ENCODE data around the gene DEFB131A.
"Not testable (repeated sequence)": the region's sequence is repeated elsewhere in the genome, so short reads cannot be mapped to it uniquely, and the experiment has no call there.

DEFB131A gene, protein sequence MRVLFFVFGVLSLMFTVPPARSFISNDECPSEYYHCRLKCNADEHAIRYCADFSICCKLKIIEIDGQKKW

GRCh38 chr4:9444114-9444513, at the start of gene DEFB131A:
DEFB131A (plus strand) TSS chr4:9444414; CDS start chr4:9444534, 120 bp downstream.
- DNase-seq, result not testable (repeated sequence)

DNA sequence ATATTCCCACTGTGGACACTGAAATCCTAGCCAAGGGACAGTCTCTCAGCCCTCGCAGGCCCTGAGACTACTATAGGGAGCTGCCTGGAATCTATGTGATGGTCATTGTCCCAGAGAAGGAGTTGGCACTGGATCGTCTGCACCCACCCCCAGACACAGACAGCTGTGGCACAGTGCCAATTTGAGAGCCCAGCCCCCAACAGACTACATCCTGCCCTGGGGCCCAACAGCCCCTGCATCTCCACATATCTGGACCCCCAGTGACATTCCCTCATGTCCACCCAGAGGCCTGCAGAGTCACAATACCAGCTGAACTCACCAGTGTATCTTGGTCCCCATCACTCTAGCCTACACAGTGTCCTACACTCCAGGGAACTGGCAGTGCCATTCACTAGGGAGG, 38.4 kb upstream of the DEFB131A start:
- not testable (repeated sequence) for DNase-seq

DNA sequence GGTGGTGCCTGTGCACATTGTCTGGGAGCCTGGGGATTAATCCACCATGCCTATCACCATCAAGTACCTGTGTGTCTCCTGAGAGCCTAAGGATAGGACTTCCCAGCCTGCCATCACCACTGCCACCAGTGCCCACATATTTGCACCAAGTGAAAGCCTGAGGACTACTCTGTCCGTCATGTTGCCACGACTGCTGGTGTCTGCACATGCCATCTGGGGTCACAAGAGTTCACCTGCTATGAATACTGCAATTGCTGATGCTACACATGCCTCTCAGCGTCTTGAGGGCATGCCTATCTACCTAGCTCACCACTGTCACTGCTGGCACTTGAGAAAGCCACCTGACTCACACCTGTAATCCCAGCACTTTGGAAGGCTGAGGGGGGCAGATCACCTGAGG, 37.7 kb upstream of the DEFB131A start:
- not testable (repeated sequence) for DNase-seq

DNA sequence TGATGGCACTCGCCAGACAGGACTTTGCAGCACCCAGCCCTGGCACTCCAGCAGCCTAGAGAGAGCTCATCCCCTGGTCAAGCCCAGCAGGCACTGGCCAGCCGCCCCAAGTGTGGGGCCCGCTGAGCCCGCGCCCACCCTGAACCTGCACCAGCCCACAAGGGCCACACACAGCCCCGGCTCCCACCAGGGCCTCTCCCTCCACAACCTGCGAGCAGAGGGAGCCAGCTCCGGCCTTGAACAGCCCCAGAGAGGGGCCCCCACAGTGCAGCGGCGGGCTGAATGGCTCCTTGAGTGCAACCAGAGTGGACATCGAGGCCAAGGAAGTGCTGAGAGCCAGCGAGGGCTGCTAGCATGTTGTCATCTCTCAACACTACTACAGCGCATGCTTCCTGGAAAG, 34.4 kb upstream of the DEFB131A start:
- DNase-seq, result no peak

DNA sequence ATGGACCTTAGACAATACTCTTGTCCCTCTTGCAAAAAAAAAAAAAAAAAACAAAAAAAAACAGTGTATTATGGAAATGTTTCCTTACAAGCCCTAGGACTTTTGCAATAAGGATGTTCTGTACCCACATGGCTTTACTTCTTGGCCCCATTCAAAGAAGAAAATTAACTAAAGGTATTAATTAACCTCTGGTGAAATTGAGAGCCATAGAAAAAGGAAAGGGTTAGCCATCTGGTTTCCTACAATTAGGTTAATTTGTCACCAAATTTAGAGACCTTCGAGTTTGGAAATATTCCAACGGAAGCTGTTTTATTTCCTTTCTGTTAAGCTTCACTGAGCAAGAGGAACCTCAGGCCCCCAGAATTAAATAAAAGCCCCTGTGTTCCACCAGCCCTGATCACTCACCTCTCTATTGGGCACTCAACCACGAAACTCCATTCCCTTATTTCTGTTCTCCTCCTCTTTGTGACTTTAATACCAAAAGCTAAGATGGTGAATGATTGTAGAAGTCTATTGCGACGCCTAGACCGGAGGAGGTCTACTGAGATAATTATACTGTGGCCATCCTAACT, 22.2 kb upstream of the DEFB131A start:
- DNase-seq, result not testable (repeated sequence)

GRCh38 chr4:9425916-9426315, 18.3 kb upstream of the DEFB131A start:
- not testable (repeated sequence) for DNase-seq

GRCh38 chr4:9430061-9430460, 14.2 kb upstream of the DEFB131A start:
- DNase-seq, result not testable (repeated sequence)

DNA sequence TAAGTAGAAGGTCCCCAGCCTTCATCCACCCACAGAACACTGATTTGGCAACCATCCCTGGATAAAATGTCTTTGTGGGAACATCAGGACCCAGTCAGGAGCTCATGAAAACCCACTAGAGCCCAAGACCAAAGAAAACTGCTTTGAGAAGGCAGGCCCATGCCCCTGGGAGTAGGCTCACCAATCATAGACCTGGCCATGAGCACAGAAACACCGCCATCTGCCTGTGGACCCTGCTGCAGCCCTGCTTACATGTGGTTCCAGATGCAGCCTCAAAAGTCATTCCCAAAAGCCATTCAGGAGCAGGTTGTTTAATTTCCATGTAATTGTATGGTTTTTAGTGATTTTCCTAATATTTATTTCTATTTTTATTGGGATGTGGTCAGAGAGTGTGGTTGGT, 10.9 kb upstream of the DEFB131A start:
- DNase-seq, result not testable (repeated sequence)

DNA sequence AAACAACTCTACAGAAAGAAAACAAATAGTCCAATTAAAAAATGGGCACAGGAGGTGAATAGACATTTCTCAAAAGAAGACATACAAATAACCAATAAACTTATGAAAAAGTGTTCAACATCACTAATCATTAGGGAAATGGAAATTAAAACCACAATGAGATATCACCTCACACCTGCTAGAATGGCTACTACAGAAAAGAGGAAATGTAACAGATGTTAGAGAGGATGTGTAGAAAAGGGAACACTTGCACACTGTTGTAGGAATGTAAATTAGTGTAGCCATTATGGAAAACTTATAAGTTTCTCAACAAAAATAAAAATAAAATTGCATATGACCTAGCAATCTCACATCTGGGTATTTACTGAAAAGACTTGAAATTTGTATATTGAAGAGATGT, 7.5 kb upstream of the DEFB131A start:
- not testable (repeated sequence) for DNase-seq

DNA sequence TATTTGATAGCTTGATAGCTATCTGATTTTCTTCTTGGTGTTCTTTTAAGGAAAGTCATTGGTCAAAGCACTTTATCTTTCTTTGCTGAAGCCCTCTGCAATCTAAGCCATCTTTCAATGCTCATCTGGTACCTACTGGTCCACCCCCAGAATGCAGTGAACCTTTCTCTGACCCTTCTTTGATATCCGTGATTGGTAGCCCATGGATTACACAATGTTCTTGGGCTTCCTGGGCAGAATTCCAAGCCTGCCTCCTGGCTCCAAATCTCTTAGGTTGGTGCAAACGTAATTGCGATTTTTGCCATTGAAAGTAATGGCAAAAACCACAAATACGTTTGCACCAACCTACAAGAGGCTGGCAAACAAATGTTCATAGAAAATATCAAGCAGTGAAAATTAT, 1.9 kb upstream of the DEFB131A start:
- not testable (repeated sequence) for DNase-seq

GRCh38 chr4:9444681-9445080, 467 bp downstream of the DEFB131A start:
- DNase-seq, result not testable (repeated sequence)

DNA sequence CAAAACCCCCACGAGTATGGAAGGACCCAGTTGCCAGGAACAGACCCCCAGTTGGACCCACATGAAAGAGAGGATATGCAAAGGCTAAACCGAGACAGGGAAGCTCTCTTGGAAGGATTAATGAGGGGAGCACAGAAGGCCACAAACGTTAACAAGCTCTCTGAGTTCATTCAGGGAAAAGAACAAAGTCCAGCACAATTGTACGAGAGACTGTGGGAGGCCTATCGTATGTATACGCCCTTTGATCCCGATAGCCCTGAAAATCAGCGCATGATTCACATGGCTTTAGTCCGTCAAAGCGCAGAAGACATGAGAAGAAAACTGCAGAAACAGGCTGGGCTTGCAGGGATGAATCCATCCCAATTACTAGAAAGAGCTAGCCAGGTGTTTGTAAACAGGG, 8.0 kb downstream of the DEFB131A start:
- DNase-seq, result not testable (repeated sequence)

DNA sequence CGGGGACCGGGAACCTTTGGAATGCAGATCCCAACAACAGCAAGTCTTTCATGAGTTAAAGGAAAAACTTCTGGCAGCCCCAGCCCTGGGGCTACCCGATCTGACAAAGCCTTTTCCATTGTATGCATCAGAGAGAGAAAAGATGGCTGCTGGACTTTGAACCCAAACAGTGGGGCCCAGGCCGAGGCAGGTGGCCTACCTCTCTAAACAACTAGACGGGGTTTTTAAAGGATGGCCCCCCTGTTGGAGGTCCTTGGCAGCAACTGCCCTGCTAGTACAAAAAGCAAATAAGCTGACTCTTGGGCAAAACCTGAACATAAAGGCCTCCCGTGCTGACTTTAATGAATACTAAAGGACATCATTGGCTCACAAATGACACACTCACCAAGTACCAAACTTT, 10.1 kb downstream of the DEFB131A start:
- DNase-seq, result not testable (repeated sequence)

DNA sequence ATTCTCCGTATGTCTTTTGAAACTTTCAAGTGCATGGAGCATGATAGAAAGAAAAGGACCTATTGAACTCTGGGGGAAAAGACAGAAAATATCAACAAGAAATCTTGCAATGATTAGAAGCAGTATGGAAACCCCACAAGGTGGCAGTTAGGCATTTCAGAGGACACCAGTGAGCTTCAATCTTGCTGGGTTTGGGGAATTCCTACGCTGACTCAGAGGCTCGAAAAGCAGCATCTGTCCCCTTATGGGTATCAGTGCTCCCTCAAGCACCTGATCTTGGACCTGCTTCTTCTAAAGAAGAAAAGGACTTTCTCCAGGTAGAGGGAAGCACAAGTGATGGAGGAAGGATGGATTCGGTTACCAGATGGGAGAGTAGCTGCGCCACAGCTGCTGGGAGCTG, 10.8 kb downstream of the DEFB131A start:
- DNase-seq, result not testable (repeated sequence)

- DNase-seq, result not testable (repeated sequence)
These were observed 35.3 kb downstream of the DEFB131A start for GRCh38 chr4:9479466-9479865.

DNA sequence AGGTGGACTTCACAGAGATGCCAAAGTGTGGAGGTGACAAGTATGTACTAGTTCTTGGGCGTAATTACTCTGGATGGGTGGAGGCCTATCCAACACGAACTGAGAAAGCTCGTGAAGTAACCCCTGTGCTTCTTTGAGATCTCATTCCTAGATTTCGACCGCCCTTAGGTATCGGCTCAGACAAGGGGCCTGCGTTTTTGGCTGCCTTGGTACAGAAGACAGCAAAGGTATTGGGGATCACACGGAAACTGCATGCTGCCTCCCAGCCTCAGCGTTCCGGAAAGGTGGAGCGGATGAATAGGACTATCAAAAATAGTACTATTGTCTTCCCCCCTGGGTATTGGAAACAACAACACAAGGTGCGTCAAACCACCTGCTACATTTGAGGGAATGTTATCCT, 35.9 kb downstream of the DEFB131A start:
- DNase-seq, result not testable (repeated sequence)

DNA sequence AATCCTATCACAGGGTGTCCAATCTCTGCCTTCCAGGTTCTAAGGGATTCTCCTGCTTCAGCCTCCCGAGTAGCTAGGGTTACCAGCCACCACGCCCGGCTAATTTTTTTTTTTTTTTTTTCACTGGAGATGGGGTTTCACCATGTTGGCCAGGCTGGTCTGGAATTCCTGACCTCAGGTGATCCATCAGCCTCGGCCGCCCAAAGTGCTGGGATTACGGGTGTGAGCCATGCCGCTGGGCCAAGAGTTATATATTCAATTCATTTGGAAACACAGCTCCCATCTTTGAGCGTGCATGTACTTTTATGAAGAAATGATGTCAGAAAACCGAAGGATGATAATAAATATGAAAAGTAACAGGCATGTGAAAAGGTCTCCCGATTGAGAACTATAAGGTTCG, 38.7 kb downstream of the DEFB131A start:
- not testable (repeated sequence) for DNase-seq

GRCh38 chr4:9483682-9484081, 39.5 kb downstream of the DEFB131A start:
- DNase-seq, result not testable (repeated sequence)

DNA sequence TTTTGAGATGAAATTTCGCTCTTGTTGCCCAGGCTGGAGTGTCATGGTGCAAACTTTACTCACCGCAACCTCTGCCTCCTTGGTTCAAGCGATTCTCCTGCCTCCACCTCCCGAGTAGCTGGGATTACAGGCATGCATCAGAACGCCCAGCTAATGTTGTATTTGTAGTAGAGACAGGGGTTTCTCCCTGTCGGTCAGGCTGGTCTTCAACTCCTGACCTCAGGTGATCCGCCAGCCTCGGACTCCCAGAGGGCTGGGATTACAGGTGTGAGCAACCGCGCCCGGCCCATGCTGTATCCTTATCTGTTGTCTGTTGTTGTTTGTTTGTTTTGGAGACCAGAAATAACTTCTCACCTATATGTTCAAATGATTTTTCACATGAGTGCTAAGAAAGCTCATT, 42.7 kb downstream of the DEFB131A start:
- DNase-seq, result not testable (repeated sequence)

DNA sequence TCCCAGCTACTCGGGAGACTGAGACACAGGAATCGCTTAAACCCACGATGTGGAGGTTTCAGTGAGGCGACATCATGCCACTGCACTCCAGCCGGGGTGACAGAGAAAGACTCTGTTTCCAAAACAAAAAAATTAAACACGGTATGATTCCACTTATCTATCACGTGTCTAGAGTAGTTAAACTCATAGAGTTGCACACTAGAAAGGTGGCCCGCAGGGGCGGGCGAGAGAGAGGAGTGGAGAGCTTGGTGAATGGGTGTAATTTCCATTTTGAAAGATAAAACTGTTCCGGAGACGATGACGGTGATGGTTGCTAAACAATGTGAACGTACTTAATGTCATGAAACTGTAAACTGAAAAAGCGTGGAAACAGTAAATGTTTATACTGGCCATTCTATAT, 44.6 kb downstream of the DEFB131A start:
- DNase-seq, result not testable (repeated sequence)

GRCh38 chr4:9490496-9490895, 46.3 kb downstream of the DEFB131A start:
- not testable (repeated sequence) for DNase-seq

- not testable (repeated sequence) for DNase-seq
These were observed 46.8 kb downstream of the DEFB131A start for GRCh38 chr4:9490986-9491385.

- not testable (repeated sequence) for DNase-seq
These were observed 49.4 kb downstream of the DEFB131A start for GRCh38 chr4:9493589-9493988.

DNA sequence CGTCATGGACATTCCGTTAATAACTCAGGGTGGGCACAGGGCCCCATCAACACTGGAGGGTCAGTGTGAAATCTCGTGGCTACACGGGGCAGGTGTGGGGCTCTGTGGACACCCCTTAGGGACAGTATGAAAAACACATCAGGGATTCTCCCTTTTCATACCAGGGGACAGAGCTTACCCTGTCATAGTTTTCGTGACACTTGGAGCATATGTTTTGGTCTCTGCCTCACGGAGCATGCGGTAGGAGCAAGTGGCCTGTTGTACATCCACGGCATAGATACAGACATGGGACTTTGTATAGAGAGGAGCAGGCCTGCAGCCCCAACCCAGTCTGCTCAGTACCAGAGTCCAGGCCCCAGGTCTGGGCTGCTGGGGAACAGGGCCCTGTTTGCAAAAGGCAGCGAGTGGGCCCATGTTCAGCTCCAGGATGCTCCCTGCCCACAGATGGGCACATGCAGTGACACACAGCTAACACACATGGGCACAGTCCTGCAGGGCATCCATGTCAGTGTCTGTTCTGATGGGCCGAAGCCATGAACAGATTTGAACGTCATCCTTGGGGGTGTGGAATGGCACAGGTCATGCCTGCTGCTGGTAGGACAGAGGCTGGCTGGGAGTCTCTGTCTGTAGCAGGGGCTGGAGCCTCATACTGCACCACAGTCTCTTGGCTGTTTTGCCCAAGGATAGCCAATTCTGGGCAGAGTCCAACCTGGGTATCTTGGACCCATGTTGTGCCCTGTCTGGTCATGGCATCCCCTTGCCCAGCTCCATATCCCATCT, 50.2 kb downstream of the DEFB131A start:
- not testable (repeated sequence) for DNase-seq

Data from NCI-H146 (cell line).